A549 (cell line): ENCODE data around the gene SMIM7. TPM values are rescaled to one million over a fixed set of nuclear protein-coding genes. Genes with fewer than 3 reads are reported as not detected.
A peak's percentile ranks its signal among the peaks of the same experiment; 100 is the strongest.

Experiments
- ATAC-seq, 2 experiments: fragments of 200-7000 bp in 1 of 2; fragments of >200 bp in 1 of 2; cut with Nextera tagmentation in 1 of 2; cut with Tn5 transposase in 1 of 2; 3 replicates each; pipeline versions ENCODE4 v1.8.0 to v1.9.1; 2018 to 2020; ENCODE audit warnings: mild to moderate bottlenecking in 1 of 2, moderate library complexity in 1 of 2
- CTCF ChIA-PET: fragments of 300-600 bp; sonication (Branson Sonifier 250); formaldehyde crosslinking; extraction: SDS; loops from one replicate; lab custom pipeline; 2021; ENCODE audit warnings: antibody characterized with exemption, inconsistent platforms; lab: Yijun Ruan, JAX
- POLR2A ChIA-PET: fragments of 350-600 bp; formaldehyde crosslinking; extraction: SDS; loops from one replicate; lab custom pipeline; 2021; ENCODE audit warnings: antibody characterized with exemption, inconsistent platforms; lab: Yijun Ruan, JAX
- DNase-seq, 2 experiments: peaks; one replicate each; pipeline versions ENCODE4 v3.0.0 to v3.0.0-alpha.2; 2011 to 2016; ENCODE audit warnings: low read depth in 1 of 2, low spot score in 1 of 2
- FAIRE-seq: peaks from 2 replicates; lab custom pipeline; 2011; peaks lifted over from hg19 to GRCh38; lab: Jason Lieb, UNC
- H3K27ac ChIP-seq, 2 experiments: fragments of >200 bp; sonication (Bioruptor Twin); formaldehyde crosslinking; 3 replicates each; pipeline ENCODE4 v1.5.1; 2016 to 2017
- H3K4me1 ChIP-seq: fragments of >200 bp; sonication (Bioruptor Twin); formaldehyde crosslinking; 3 replicates; pipeline ENCODE4 v1.6.1; 2016
- H3K4me2 ChIP-seq: fragments of >200 bp; sonication (Bioruptor Twin); formaldehyde crosslinking; 3 replicates; pipeline ENCODE4 v1.6.1; 2016
- H3K4me3 ChIP-seq: fragments of >200 bp; sonication (Bioruptor Twin); formaldehyde crosslinking; 3 replicates; pipeline ENCODE4 v1.5.1; 2016
- H3K9me3 ChIP-seq: fragments of >200 bp; sonication (Bioruptor Twin); formaldehyde crosslinking; 3 replicates; pipeline ENCODE4 v1.6.1; 2016
- ATOH8 ChIP-seq: fragments of 250-450 bp; sonication (Bioruptor Pico); IDR thresholded peaks from 2 replicates; pipeline ENCODE4 v1.5.0; 2020; ENCODE audit warnings: low read depth, mild to moderate bottlenecking, moderate library complexity
- CBX2 ChIP-seq: fragments of 200-600 bp; sonication (generic); IDR thresholded peaks from 2 replicates; pipeline ENCODE4 v1.6.1; 2016; ENCODE audit warnings: low read depth, mild to moderate bottlenecking, borderline replicate concordance
- CBX8 ChIP-seq: fragments of 200-600 bp; sonication (generic); IDR thresholded peaks from 2 replicates; pipeline ENCODE4 v1.6.1; 2016
- CEBPB ChIP-seq, 2 experiments: fragments of >200 bp in 1 of 2; sonication (Bioruptor Twin) in 1 of 2; formaldehyde crosslinking in 1 of 2; IDR thresholded peaks; 2 replicates each; pipeline ENCODE4 v1.6.1; 2012 to 2016
- FOSB ChIP-seq: fragments of 250-450 bp; sonication (Bioruptor Pico); IDR thresholded peaks from 2 replicates; pipeline ENCODE4 v1.5.0; 2020; ENCODE audit warnings: mild to moderate bottlenecking, moderate library complexity
- FOSL2 ChIP-seq, 2 experiments: fragments of 450-650 bp in 1 of 2; fragments of >200 bp in 1 of 2; sonication (Bioruptor Twin) in 1 of 2; formaldehyde crosslinking; IDR thresholded peaks; 2 replicates each; pipeline versions ENCODE4 v1.5.0 to v1.6.1; 2016 to 2020; ENCODE audit warnings: mild to moderate bottlenecking in 1 of 2, moderate library complexity in 1 of 2
- HES2 ChIP-seq: fragments of >200 bp; sonication (Bioruptor Twin); formaldehyde crosslinking; IDR thresholded peaks from 2 replicates; pipeline ENCODE4 v1.6.1; 2016
- HEYL ChIP-seq: fragments of 250-450 bp; sonication (Bioruptor Pico); IDR thresholded peaks from 2 replicates; pipeline ENCODE4 v1.8.0; 2021; ENCODE audit warnings: mild to moderate bottlenecking, moderate library complexity
- HOXA7 ChIP-seq: fragments of 250-450 bp; sonication (Bioruptor Pico); IDR thresholded peaks from 2 replicates; pipeline ENCODE4 v1.5.0; 2020; ENCODE audit warnings: mild to moderate bottlenecking, moderate library complexity
- NPAS2 ChIP-seq: fragments of 250-450 bp; sonication (Bioruptor Pico); IDR thresholded peaks from 2 replicates; pipeline ENCODE4 v1.8.0; 2022; ENCODE audit warnings: mild to moderate bottlenecking, moderate library complexity, borderline replicate concordance
- NR3C1 ChIP-seq: fragments of >200 bp; sonication (Bioruptor Twin); formaldehyde crosslinking; IDR thresholded peaks from 3 replicates; pipeline ENCODE4 v1.6.1; 2017
- PHF8 ChIP-seq: fragments of 200-600 bp; sonication (generic); IDR thresholded peaks from 2 replicates; pipeline ENCODE4 v1.6.1; 2016; ENCODE audit warnings: low read depth, mild to moderate bottlenecking, antibody characterized with exemption, moderate library complexity, borderline replicate concordance
- POLR2A ChIP-seq: IDR thresholded peaks from 2 replicates; pipeline ENCODE4 v1.6.1; 2012; ENCODE audit warnings: mild to moderate bottlenecking, low read length
- ZFP36 ChIP-seq: fragments of 450-650 bp; IDR thresholded peaks from 2 replicates; pipeline ENCODE4 v1.6.1; 2014; ENCODE audit warnings: borderline replicate concordance; ENCODE audit not compliant: partially characterized antibody
- ZNF302 ChIP-seq: fragments of 250-450 bp; sonication (Bioruptor Pico); IDR thresholded peaks from 2 replicates; pipeline ENCODE4 v1.9.0; 2021; ENCODE audit warnings: inconsistent platforms, mild to moderate bottlenecking, moderate library complexity
- WGBS: methylation state at CpG from one replicate; pipeline ENCODE4 v1.1.6; 2017; ENCODE audit errors: missing lambda C conversion rate; 5-methylcytosine and 5-hydroxymethylcytosine counted together
- polyA plus RNA-seq, 4 experiments: library from polyadenylated mRNA; depleted of rRNA in 3 of 4; stranded (reverse); fragments of >200 nt; fragmentation: RNase III in 1 of 4; extraction: RNeasy Plus Mini Kit Qiagen cat#74134 plus additional on column Dnase treatment in 1 of 4; gene quantifications; 2 replicates in 3 of 4; 3 replicates in 1 of 4; pipeline ENCODE4 v1.2.3, GENCODE V29; 2011 to 2017
- TF ChIP-seq, protein P1 (sequence below): fragments of >200 bp; sonication (Bioruptor Twin); formaldehyde crosslinking; IDR thresholded peaks from 3 replicates; pipeline ENCODE4 v1.5.1; 2016
- TF ChIP-seq, protein P2 (sequence below): fragments of >200 bp; sonication (Bioruptor Twin); formaldehyde crosslinking; IDR thresholded peaks from 3 replicates; pipeline ENCODE4 v1.6.1; 2016
- TF ChIP-seq, protein P3 (sequence below): fragments of 250-450 bp; sonication (Bioruptor Pico); IDR thresholded peaks from 2 replicates; pipeline ENCODE4 v1.5.0; 2021; ENCODE audit warnings: mild to moderate bottlenecking, moderate library complexity, borderline replicate concordance

The SMIM7 gene
- polyA plus RNA-seq, 2 of the 4 experiments (the other 2 are of a cell fraction), result 74.7 to 98.8 TPM

DNA sequence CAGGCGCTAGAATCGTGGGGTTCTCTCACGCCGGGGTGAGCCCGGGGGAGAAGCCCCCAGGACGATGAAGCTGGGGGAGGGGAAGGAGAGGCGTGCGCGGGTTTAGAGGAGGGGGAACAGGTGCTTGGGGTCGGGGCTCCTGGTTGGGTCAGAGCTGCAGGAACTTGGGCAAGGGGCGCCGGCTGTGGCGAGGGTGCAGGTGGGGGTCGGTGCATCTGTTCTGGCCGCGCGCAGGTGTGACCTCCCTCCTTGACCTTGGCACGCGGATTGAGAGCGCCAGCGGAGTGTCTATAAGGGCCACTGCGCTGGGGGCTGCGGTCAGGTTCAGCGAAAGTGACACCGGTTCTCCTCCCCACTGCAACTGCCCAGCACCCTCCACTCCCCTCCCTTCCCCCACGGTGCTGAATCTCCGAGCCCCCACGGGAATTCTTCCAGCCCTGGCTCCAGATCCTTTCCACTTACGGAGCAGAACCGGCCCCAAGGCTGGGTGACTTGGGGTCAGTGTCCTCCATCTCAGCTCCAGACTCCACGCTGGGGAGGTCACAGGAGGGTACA lies 1.6 kb upstream of the SMIM7 start (continued):
- TF ChIP-seq, protein P1, sequence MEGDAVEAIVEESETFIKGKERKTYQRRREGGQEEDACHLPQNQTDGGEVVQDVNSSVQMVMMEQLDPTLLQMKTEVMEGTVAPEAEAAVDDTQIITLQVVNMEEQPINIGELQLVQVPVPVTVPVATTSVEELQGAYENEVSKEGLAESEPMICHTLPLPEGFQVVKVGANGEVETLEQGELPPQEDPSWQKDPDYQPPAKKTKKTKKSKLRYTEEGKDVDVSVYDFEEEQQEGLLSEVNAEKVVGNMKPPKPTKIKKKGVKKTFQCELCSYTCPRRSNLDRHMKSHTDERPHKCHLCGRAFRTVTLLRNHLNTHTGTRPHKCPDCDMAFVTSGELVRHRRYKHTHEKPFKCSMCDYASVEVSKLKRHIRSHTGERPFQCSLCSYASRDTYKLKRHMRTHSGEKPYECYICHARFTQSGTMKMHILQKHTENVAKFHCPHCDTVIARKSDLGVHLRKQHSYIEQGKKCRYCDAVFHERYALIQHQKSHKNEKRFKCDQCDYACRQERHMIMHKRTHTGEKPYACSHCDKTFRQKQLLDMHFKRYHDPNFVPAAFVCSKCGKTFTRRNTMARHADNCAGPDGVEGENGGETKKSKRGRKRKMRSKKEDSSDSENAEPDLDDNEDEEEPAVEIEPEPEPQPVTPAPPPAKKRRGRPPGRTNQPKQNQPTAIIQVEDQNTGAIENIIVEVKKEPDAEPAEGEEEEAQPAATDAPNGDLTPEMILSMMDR, result no peak
- TF ChIP-seq NPAS2 (CRISPR knock-in tag) (no peak), NR3C1 (no peak), CEBPB (IDR thresholded peaks at IDR 0.05) (no peak)

GRCh38 chr19:16660763-16661479 lies 977 bp upstream of the SMIM7 start, which contains the start of gene TMEM38A:
Gene TMEM38A (plus strand): TSS chr19:16661139. CDS start chr19:16661218, 79 bp downstream.
- ATAC-seq (peak; percentile 40 to 56), FAIRE-seq (no peak), DNase-seq (no peak)
- TF ChIP-seq FOSL2 (IDR thresholded peaks at IDR 0.05) (no peak), FOSL2 (CRISPR knock-in tag; IDR thresholded peaks at IDR 0.05) (no peak), ZNF302 (CRISPR knock-in tag) (no peak), ZFP36 (no peak), ATOH8 (CRISPR knock-in tag) (no peak), POLR2A (peak; percentile 52), PHF8 (peak; percentile 31; the same call in 1 of the 2 replicates)
- TF ChIP-seq, protein P2, sequence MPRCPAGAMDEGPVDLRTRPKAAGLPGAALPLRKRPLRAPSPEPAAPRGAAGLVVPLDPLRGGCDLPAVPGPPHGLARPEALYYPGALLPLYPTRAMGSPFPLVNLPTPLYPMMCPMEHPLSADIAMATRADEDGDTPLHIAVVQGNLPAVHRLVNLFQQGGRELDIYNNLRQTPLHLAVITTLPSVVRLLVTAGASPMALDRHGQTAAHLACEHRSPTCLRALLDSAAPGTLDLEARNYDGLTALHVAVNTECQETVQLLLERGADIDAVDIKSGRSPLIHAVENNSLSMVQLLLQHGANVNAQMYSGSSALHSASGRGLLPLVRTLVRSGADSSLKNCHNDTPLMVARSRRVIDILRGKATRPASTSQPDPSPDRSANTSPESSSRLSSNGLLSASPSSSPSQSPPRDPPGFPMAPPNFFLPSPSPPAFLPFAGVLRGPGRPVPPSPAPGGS, result no peak
- TF ChIP-seq, protein P1, result no peak
- H3K4me1 ChIP-seq, result peaks cover 7% of the 10 kb centered on the region; the same call in 2 of the 3 replicates
- POLR2A ChIA-PET, result interaction anchor here (0.9 to 1.5 kb wide), 6 partner anchors 11 to 554 kb away, joined by 3 to 5 read pairs (median 4); partner anchors contain the start of genes MED26, NWD1 and USE1
- peak within 1 kb of the TSS; percentile 71 for H3K4me3 ChIP-seq
- CTCF ChIA-PET, result interaction anchor here (0.7 kb wide), 1 partner anchor 623 kb away, joined by 3 read pairs; no protein-coding TSS in a partner anchor
- WGBS, result 7% methylated on average over 4 of the region's 76 CpGs
- peak within 1 kb of the TSS; percentile 99 for H3K4me2 ChIP-seq
- H3K27ac ChIP-seq, result peak within 1 kb of the TSS; percentile 97 to 99
- no peaks in the 10 kb centered on the region for H3K9me3 ChIP-seq

GRCh38 chr19:16659464-16659831 lies 496 bp downstream of the SMIM7 start:
- DNase-seq (no peak), ATAC-seq (peak; percentile 6 to 31; a peak in 4 of 6 replicates), FAIRE-seq (no peak)
- Histone ChIP-seq H3K4me1 (peaks cover 7% of the 10 kb centered on the region; the same call in 2 of the 3 replicates), H3K4me3 (peak overlapping the region; percentile 71), H3K4me2 (peak overlapping the region; percentile 88), H3K9me3 (no peaks in the 10 kb centered on the region), H3K27ac (peak overlapping the region; percentile 97 to 99)
- ChIA-PET POLR2A (interaction anchor here (0.5 to 1.4 kb wide), 7 partner anchors 10 to 652 kb away, joined by 3 to 5 read pairs (median 3); partner anchors contain the start of gene NWD1), CTCF (no interaction called here)
- WGBS, result 0% methylated on average over 4 of the region's 14 CpGs
- TF ChIP-seq, protein P3, sequence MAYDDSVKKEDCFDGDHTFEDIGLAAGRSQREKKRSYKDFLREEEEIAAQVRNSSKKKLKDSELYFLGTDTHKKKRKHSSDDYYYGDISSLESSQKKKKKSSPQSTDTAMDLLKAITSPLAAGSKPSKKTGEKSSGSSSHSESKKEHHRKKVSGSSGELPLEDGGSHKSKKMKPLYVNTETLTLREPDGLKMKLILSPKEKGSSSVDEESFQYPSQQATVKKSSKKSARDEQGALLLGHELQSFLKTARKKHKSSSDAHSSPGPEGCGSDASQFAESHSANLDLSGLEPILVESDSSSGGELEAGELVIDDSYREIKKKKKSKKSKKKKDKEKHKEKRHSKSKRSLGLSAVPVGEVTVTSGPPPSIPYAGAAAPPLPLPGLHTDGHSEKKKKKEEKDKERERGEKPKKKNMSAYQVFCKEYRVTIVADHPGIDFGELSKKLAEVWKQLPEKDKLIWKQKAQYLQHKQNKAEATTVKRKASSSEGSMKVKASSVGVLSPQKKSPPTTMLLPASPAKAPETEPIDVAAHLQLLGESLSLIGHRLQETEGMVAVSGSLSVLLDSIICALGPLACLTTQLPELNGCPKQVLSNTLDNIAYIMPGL (CRISPR knock-in tag), result no peak
- no peak for TF ChIP-seq HOXA7 (CRISPR knock-in tag)
- no peak for TF ChIP-seq CBX8
- no peak for TF ChIP-seq PHF8
- no peak for TF ChIP-seq FOSB
- no peak for TF ChIP-seq CBX2
- no peak for TF ChIP-seq HES2
- no peak for TF ChIP-seq FOSL2 (IDR thresholded peaks at IDR 0.05)
- no peak for TF ChIP-seq FOSL2 (CRISPR knock-in tag; IDR thresholded peaks at IDR 0.05)
- no peak for TF ChIP-seq HEYL
